RWPE1 (cell line): Measurements from ENCODE around the gene BDP1.

Source experiments
- CTCF ChIA-PET: fragments of 350-600 bp; sonication (Branson Sonifier 250); formaldehyde crosslinking; extraction: SDS; loops from one replicate; lab custom pipeline; 2021; lab: Yijun Ruan, JAX
- POLR2A ChIA-PET: fragments of 400-600 bp; formaldehyde crosslinking; extraction: SDS; loops from one replicate; lab custom pipeline; 2020; ENCODE audit warnings: antibody characterized with exemption; ENCODE audit not compliant: low non-redundant PET; lab: Yijun Ruan, JAX
- DNase-seq: peaks from one replicate; pipeline ENCODE4 v3.0.0; 2012; ENCODE audit warnings: low spot score
- H3K27ac ChIP-seq: fragments of 450-650 bp; 2 replicates; pipeline ENCODE4 v1.5.1; 2017
- TF ChIP-seq, protein P1 (sequence below): fragments of 450-650 bp; conservative IDR thresholded peaks from 2 replicates; pipeline ENCODE4 v1.5.1; 2017; ENCODE audit warnings: low read depth, mild to moderate bottlenecking

BDP1 gene

DNA sequence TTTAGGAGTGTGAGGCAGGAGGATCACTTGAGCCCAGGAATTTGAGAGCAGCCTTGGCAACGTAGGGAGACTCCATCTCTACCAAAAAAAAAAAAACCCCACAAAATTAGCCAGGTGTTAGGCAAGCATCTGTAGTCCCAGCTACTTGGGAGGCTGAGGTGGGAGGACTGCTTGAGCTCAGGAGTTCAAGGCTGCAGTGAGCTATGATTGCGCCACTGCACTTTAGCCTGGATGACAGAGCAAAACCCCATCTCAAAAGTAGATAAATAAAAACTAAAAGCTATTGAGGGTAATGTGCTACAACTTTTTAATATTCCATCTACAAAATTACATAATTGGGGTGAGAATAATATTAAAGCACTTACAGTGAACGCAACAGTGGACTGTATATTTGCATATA, 5.9 kb downstream of the BDP1 start:
- no peak for DNase-seq
- ChIA-PET POLR2A (no interaction called here), CTCF (interaction anchor here (0.6 kb wide), 1 partner anchor 9 kb away, joined by 3 read pairs; no protein-coding TSS in a partner anchor)
- H3K27ac ChIP-seq = no peak overlapping the region
- TF ChIP-seq, protein P1, sequence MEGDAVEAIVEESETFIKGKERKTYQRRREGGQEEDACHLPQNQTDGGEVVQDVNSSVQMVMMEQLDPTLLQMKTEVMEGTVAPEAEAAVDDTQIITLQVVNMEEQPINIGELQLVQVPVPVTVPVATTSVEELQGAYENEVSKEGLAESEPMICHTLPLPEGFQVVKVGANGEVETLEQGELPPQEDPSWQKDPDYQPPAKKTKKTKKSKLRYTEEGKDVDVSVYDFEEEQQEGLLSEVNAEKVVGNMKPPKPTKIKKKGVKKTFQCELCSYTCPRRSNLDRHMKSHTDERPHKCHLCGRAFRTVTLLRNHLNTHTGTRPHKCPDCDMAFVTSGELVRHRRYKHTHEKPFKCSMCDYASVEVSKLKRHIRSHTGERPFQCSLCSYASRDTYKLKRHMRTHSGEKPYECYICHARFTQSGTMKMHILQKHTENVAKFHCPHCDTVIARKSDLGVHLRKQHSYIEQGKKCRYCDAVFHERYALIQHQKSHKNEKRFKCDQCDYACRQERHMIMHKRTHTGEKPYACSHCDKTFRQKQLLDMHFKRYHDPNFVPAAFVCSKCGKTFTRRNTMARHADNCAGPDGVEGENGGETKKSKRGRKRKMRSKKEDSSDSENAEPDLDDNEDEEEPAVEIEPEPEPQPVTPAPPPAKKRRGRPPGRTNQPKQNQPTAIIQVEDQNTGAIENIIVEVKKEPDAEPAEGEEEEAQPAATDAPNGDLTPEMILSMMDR = no peak

DNA sequence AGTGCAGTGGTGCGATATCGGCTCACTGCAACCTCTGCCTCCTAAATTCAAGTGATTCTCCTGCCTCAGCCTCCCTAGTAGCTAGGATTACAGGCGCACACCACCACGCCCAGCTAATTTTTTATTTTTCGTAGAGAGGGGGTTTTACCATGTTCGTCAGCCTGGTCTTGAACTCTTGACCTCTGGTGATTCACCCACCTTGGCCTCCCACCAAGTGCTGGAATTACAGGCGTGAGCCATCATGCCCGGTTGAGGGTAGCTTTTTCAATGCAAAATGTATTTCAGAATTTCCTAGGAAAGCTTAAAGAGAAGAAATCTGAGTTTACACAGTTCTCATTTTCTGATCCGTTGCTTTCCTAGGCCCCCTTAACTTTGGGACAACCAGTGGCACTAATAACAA, 15.7 kb downstream of the BDP1 start:
- POLR2A ChIA-PET = no interaction called here
- DNase-seq = peak; percentile 33
- CTCF ChIA-PET = no interaction called here
- TF ChIP-seq, protein P1 = no peak
- peak overlapping the region; percentile 54 for H3K27ac ChIP-seq

DNA sequence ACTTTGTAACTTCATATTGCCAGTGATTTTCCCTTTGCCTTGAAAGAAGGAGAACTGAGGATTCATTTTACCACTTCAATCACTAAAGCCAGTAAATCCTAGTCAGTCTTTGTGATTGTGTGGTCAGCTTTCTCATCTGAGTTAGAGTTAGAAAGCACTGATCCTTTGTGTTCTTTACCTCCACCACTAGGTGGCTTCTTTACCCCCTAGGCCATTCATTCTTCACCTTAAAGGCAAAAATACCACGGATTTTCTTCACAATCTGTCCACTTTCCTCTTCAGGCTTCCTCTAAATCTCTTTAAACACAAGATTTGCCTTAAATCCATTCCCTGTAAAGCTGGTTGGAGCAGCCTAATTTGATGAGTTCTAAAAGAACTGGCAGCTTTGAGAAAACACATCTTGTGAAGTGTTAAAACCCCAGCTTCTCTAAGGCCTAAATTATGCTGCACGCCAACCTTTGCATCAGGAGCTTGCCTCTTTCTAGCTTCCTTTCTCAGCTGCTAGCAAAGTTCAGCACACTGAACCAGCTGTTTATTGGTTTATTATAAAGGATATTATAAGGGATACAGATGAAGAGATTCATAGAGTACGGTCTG, 20.4 kb downstream of the BDP1 start:
- CTCF ChIA-PET = interaction anchor here (0.6 to 1.8 kb wide), 15 partner anchors 10 to 282 kb away, joined by 3 to 15 read pairs (median 3); partner anchors contain the start of gene BDP1
- DNase-seq = peak; percentile 57

DNA sequence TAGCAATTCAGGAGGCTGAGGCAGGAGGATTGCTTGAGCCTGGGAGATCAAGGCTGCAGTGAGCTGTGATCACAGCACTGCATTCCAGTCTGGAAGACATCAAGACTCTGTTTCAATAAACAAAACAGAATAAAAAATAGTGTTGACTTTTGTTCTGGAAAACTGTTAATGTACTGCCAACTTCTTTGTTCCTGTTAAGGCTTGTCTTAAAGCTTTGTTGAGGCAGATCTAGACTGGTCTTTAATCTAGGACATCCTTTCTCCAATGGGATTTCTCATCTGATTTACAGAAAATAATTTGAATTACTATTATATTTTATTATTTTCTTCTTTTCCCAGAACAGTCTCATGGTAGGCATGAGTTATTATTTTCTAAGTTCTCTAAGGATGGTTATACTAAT, 26.0 kb downstream of the BDP1 start:
- DNase-seq = no peak
- TF ChIP-seq, protein P1 = no peak
- POLR2A ChIA-PET = no interaction called here
- peak overlapping the region; percentile 28 for H3K27ac ChIP-seq
- CTCF ChIA-PET = no interaction called here

More for the DNA sequence above, 20.4 kb downstream of the BDP1 start:
- no peak overlapping the region for H3K27ac ChIP-seq
- TF ChIP-seq, protein P1 = peak; percentile 73
- POLR2A ChIA-PET = interaction anchor here (0.5 to 0.8 kb wide), 2 partner anchors 52 to 111 kb away, joined by 3 to 4 read pairs; partner anchors contain the start of gene MCCC2

DNA sequence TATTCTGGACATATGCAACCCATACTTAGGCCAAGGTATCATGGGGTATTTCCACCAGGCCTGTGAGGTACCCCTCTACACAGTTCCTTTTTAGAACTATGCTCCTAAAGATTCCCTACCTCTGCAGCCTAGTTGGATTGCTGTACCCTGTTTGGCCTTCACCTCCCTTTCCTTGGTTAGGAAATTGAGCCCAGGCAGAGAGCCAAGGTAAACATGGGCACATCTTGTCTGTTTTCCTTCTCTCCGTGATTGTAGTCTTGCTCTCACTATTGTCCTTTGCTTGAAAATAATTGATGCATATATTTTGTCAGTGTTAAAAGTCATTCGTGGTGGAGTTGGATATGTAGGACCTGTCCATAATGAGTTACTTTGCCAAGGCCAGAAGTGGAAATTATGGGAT, 26.7 kb downstream of the BDP1 start:
- TF ChIP-seq, protein P1 = no peak
- CTCF ChIA-PET = no interaction called here
- DNase-seq = peak; percentile 34
- POLR2A ChIA-PET = no interaction called here
- no peak overlapping the region for H3K27ac ChIP-seq

DNA sequence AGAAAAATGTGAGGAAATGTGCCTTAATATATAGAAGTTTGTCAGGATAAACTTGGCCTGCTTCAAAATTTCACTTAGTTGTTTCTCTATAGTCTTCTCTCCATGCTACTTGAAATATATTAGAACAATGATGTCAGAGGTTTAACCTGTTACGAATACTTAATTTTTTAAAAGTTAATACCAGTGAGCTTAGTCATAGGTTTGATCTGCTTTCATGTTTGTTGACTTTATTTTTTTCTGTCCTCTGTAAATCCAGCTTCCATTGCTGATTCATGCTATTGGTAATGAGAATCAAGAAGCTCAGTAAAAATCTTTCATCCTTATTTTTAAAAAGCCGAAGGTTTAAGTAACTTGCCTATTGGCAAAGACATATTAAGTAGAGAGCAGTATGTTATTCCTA, 27.9 kb downstream of the BDP1 start:
- POLR2A ChIA-PET = no interaction called here
- CTCF ChIA-PET = no interaction called here
- peak; percentile 72 for DNase-seq
- H3K27ac ChIP-seq = no peak overlapping the region
- TF ChIP-seq, protein P1 = no peak
